ENCODE data around the gene OR4K17. TPM values are rescaled to one million over a fixed set of nuclear protein-coding genes. Genes with fewer than 3 reads are reported as not detected.

Gene OR4K17, protein sequence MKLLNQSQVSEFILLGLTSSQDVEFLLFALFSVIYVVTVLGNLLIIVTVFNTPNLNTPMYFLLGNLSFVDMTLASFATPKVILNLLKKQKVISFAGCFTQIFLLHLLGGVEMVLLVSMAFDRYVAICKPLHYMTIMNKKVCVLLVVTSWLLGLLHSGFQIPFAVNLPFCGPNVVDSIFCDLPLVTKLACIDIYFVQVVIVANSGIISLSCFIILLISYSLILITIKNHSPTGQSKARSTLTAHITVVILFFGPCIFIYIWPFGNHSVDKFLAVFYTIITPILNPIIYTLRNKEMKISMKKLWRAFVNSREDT
- not detected in 2 replicates for total RNA-seq

DNA sequence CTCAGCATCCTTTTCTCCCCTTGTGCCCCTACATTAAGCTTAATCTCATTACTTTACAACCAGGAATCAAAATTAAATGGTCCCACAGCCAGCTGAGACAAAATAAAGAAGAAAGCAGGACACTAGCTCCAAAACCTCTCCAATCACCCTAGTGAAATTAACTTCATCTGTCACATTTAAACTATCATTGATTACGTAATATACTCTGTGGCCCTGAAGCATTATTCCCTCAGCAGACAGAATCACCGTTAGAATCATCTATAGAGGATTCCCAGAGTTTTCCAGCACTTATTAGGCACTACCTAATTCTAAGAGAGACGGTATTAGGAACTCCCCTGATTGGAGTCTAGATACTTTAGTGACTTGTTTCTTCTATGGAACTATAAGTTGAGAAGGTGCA, at the start of gene OR4K17:
Gene OR4K17, plus strand, starts transcription at position 302 of the 400 bp plus-strand sequence. CDS start 6,761 bp downstream, outside the sequence.

DNA sequence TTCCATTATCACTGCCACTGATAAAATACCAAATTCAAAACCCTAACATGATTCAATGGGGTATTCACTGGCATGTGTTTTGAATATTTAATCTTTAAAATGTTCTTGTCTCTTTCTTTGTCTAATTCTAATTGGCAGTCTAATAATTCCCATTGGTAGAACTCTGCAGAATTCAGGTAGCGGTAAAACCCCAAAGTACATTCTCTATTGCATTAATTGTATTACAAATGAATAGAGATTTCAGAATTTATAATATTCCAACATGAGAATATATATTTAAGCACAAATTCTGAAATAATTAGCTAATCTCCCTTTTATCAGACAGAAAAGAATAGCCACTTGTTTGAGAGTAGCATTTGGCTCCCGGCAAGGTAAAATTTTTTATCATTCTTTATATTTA, 28.0 kb downstream of the OR4K17 start, which contains the start of gene OR4N5:
Gene OR4N5, plus strand, starts transcription at position 301 of the 400 bp plus-strand sequence. CDS start 4,916 bp downstream, outside the sequence.

Other genes with a start within 250 kb of the OR4K17 start
- gene OR4K2, start 235.6 kb upstream of the OR4K17 start, total RNA-seq: not detected in 2 replicates
- not detected in 2 replicates for gene OR4K5, start 190.1 kb upstream of the OR4K17 start, total RNA-seq
- not detected in 2 replicates for gene OR4K1, start 179.8 kb upstream of the OR4K17 start, total RNA-seq
- gene OR4K15, start 135.1 kb upstream of the OR4K17 start, total RNA-seq: not detected in 2 replicates
- not detected in 2 replicates for gene OR4Q2, start 108.6 kb upstream of the OR4K17 start, total RNA-seq
- not detected in 2 replicates for gene OR4K14, start 91.4 kb upstream of the OR4K17 start, total RNA-seq
- gene OR4K13, start 74.7 kb upstream of the OR4K17 start, total RNA-seq: not detected in 2 replicates
- gene OR4L1, start 50.7 kb upstream of the OR4K17 start, total RNA-seq: not detected in 2 replicates
- not detected in 2 replicates for gene OR4N5, start 28.1 kb downstream of the OR4K17 start, total RNA-seq
- not detected in 2 replicates for gene OR11G2, start 80.2 kb downstream of the OR4K17 start, total RNA-seq
- gene OR11H6, start 113.0 kb downstream of the OR4K17 start, total RNA-seq: not detected in 2 replicates
- not detected in 2 replicates for gene OR11H7, start 118.2 kb downstream of the OR4K17 start, total RNA-seq
- under 0.01 TPM in 1 of 2 replicates, not detected in the other for gene OR11H4, start 128.5 kb downstream of the OR4K17 start, total RNA-seq
- gene TTC5, start 195.2 kb downstream of the OR4K17 start, total RNA-seq: 11.1 and 11.5 TPM in 2 replicates
- 110 and 144 TPM in 2 replicates for gene CCNB1IP1, start 222.5 kb downstream of the OR4K17 start, total RNA-seq
- 2.6 and 4.1 TPM in 2 replicates for gene PARP2, start 232.9 kb downstream of the OR4K17 start, total RNA-seq